Measurements from ENCODE around the gene LCE1F. TPM values are rescaled to one million over a fixed set of nuclear protein-coding genes. Genes with fewer than 3 reads are reported as not detected.

LCE1F gene
- total RNA-seq, 4 donors from 2014 or later, result not detected

GRCh38 chr1:152823294-152823693 is 48.4 kb downstream of the LCE1F start:
- DNase-seq (no peak), ATAC-seq (no peak)
- no peak overlapping the region for H3K4me3 ChIP-seq
- no peak overlapping the region for H3K27ac ChIP-seq
- in situ Hi-C loops (cut with MboI; ENCODE audit: low sequenced_read_pairs in 4 of 4), result no loop called here
- TF ChIP-seq POLR2A (IDR thresholded peaks at IDR 0.05) (no peak), CTCF (IDR thresholded peaks at IDR 0.05 in 4 of 5, conservative IDR thresholded peaks at IDR 0.05 in 1 of 5) (no peak)
- intact Hi-C loops (cut with DNase I; ENCODE audit: low total_unique reads), result no loop called here
- no peaks in the 10 kb centered on the region for H3K9me3 ChIP-seq
- H3K4me1 ChIP-seq, result no peaks in the 10 kb centered on the region
- no peaks in the 10 kb centered on the region for H3K27me3 ChIP-seq
- H3K36me3 ChIP-seq, result no peaks in the 10 kb centered on the region

GRCh38 chr1:152824964-152825363 is 50.0 kb downstream of the LCE1F start:
- H3K27me3 ChIP-seq, result no peaks in the 10 kb centered on the region
- H3K4me1 ChIP-seq, result no peaks in the 10 kb centered on the region
- H3K27ac ChIP-seq, result no peak overlapping the region
- ATAC-seq, result no peak
- in situ Hi-C loops (cut with MboI; ENCODE audit: low sequenced_read_pairs in 4 of 4) (no loop called here), intact Hi-C loops (cut with DNase I; ENCODE audit: low total_unique reads) (no loop called here)
- DNase-seq, result no peak
- TF ChIP-seq CTCF (IDR thresholded peaks at IDR 0.05 in 4 of 5, conservative IDR thresholded peaks at IDR 0.05 in 1 of 5), result no peak
- no peak for TF ChIP-seq POLR2A (IDR thresholded peaks at IDR 0.05)
- no peak overlapping the region for H3K4me3 ChIP-seq
- H3K36me3 ChIP-seq, result no peaks in the 10 kb centered on the region
- no peaks in the 10 kb centered on the region for H3K9me3 ChIP-seq

Other genes with a start within 250 kb of the LCE1F start
- gene LCE3E, start 208.4 kb upstream of the LCE1F start, total RNA-seq, result not detected
- gene LCE3D, start 194.6 kb upstream of the LCE1F start, total RNA-seq, result not detected
- gene LCE3C, start 174.9 kb upstream of the LCE1F start, total RNA-seq, result not detected
- not detected for gene LCE3B, start 161.3 kb upstream of the LCE1F start, total RNA-seq
- not detected for gene LCE3A, start 152.0 kb upstream of the LCE1F start, total RNA-seq
- gene LCE2D, start 111.8 kb upstream of the LCE1F start, total RNA-seq, result not detected
- gene LCE2C, start 99.9 kb upstream of the LCE1F start, total RNA-seq, result not detected
- not detected for gene LCE2B, start 89.0 kb upstream of the LCE1F start, total RNA-seq
- gene LCE2A, start 76.8 kb upstream of the LCE1F start, total RNA-seq, result not detected
- gene LCE4A, start 67.0 kb upstream of the LCE1F start, total RNA-seq, result not detected
- not detected for gene KPRP, start 17.1 kb upstream of the LCE1F start, total RNA-seq
- gene LCE1E, start 11.1 kb downstream of the LCE1F start, total RNA-seq, result not detected
- gene LCE1D, start 21.6 kb downstream of the LCE1F start, total RNA-seq, result not detected
- gene LCE1C, start 31.5 kb downstream of the LCE1F start, total RNA-seq, result not detected
- not detected for gene LCE1B, start 36.8 kb downstream of the LCE1F start, total RNA-seq
- gene LCE1A, start 52.3 kb downstream of the LCE1F start, total RNA-seq, result not detected
- not detected for gene LCE6A, start 67.7 kb downstream of the LCE1F start, total RNA-seq
- not detected for gene LCE7A, start 84.9 kb downstream of the LCE1F start, total RNA-seq
- not detected for gene SMCP, start 103.2 kb downstream of the LCE1F start, total RNA-seq
- gene IVL, start 133.4 kb downstream of the LCE1F start, total RNA-seq, result not detected
- not detected for gene SPRR5, start 172.1 kb downstream of the LCE1F start, total RNA-seq
- gene SPRR4, start 195.5 kb downstream of the LCE1F start, total RNA-seq, result not detected
- gene SPRR1A, start 208.9 kb downstream of the LCE1F start, total RNA-seq, result not detected
- gene SPRR3, start 226.6 kb downstream of the LCE1F start, total RNA-seq, result not detected

All from gastrocnemius medialis (tissue), 4 donors.